ENCODE results near the gene KRTDAP. TPM values are rescaled to one million over a fixed set of nuclear protein-coding genes. Genes with fewer than 3 reads are reported as not detected.
"Not testable (repeated sequence)": the region's sequence is repeated elsewhere in the genome, so short reads cannot be mapped to it uniquely, and the experiment has no call there.

The KRTDAP gene
- total RNA-seq, 1 experiment from 2014 or later: not detected

DNA sequence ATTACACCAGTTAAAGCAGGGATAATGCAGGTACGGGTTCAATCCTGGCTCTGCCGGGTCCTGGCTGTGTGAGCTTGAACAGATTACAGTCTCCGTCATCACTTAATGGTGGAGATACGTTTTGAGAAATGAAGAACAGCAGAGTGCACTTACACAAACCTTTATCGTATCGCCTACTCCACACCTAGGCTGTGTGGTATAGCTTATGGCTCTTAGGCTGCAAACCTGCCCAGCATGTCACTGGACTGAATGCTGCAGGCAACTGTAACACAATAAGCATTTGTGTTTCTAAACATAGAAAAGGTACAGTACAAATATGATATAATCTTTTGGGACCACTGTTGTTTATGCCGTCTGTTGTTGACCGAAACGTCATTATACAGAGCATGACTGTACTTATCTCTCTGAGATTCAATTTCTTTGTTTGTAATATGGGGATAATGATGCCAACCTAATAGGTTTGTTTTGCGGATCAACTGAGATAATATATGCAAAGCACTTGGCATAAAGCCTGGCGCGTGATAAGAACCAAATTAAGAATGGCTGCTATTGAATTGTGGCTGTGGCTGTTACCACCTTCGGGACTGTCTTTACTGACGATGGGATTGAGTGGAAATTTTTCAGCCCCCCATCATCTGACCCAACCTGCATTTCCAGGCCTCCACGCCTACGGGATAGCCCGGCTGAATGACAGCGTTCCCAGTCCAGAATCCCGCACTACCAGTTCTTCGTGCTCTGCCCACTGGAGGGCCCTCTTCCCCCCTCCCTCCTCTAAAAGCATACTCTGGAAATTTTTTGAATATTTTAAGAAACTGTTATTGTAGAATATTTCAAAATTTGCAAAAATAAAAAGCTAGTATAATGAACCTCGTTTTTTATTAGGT, 11.2 kb downstream of the KRTDAP start:
- TF ChIP-seq, protein P1, sequence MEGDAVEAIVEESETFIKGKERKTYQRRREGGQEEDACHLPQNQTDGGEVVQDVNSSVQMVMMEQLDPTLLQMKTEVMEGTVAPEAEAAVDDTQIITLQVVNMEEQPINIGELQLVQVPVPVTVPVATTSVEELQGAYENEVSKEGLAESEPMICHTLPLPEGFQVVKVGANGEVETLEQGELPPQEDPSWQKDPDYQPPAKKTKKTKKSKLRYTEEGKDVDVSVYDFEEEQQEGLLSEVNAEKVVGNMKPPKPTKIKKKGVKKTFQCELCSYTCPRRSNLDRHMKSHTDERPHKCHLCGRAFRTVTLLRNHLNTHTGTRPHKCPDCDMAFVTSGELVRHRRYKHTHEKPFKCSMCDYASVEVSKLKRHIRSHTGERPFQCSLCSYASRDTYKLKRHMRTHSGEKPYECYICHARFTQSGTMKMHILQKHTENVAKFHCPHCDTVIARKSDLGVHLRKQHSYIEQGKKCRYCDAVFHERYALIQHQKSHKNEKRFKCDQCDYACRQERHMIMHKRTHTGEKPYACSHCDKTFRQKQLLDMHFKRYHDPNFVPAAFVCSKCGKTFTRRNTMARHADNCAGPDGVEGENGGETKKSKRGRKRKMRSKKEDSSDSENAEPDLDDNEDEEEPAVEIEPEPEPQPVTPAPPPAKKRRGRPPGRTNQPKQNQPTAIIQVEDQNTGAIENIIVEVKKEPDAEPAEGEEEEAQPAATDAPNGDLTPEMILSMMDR (IDR thresholded peaks at IDR 0.05; ENCODE audit: insufficient read depth in 1 of 2, low read depth in 1 of 2, low read length in 1 of 2, severe bottlenecking in 1 of 2, unreplicated experiment in 1 of 2): peak in 1 of 2 experiments; percentile 21
- CTCF ChIA-PET: interaction anchor here (0.6 to 1.5 kb wide), 3 partner anchors 11 to 168 kb away, joined by 3 to 4 read pairs (median 3); no protein-coding TSS in a partner anchor

DNA sequence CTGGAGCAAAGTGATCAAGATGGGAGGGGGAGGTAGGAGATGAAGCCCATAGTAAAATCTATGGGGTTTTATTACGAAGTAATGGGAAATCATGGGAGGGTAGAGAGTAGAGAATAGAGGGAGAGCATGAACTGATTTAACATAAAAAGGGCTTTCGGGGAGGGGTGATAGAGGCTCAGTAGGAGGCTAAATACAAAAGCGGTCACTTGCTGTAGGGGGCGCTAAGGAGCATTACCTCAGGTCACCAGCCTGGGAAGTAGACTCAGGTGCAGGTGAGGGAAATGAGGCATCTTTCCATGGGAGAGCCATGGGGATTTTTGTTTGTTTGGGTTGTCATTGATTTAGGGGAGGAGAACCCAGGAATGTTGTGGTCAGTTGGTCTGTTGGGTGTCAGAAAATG, 14.1 kb downstream of the KRTDAP start:
- Histone ChIP-seq H3K4me3 (ENCODE audit: low read depth, low read length) (no peak overlapping the region), H3K9me3 (no peaks in the 10 kb centered on the region), H3K4me1 (no peaks in the 10 kb centered on the region; the same call in 1 of the 2 replicates), H3K27me3 (replicated peaks; ENCODE audit: control insufficient read depth, insufficient read depth, low read length) (no peaks in the 10 kb centered on the region), H3K36me3 (ENCODE audit: control insufficient read depth, insufficient read depth, low read length) (no peaks in the 10 kb centered on the region)
- DNase-seq: no peak
- POLR2A ChIA-PET: no interaction called here
- Mint-ChIP-seq H3K4me1 (ENCODE audit: low read depth, unreplicated experiment) (peaks cover 6% of the 10 kb centered on the region), H3K36me3 (ENCODE audit: insufficient read depth, unreplicated experiment) (no peaks in the 10 kb centered on the region), H3K27ac (ENCODE audit: unreplicated experiment) (no peak overlapping the region), H3K27me3 (ENCODE audit: insufficient read depth, unreplicated experiment) (no peaks in the 10 kb centered on the region), H3K4me3 (ENCODE audit: unreplicated experiment) (no peak overlapping the region), H3K9me3 (ENCODE audit: unreplicated experiment) (no peaks in the 10 kb centered on the region)
- TF ChIP-seq, protein P1 (IDR thresholded peaks at IDR 0.05; ENCODE audit: insufficient read depth in 1 of 2, low read depth in 1 of 2, low read length in 1 of 2, severe bottlenecking in 1 of 2, unreplicated experiment in 1 of 2): peak in 1 of 2 experiments; percentile 26
- CTCF ChIA-PET: no interaction called here
- intact Hi-C loops (cut with micrococcal nuclease; ENCODE audit: unreplicated experiment): no loop called here
- no TSS peak for BruUV-seq (replicated peaks)

More for the DNA sequence above, 11.2 kb downstream of the KRTDAP start:
- Histone ChIP-seq H3K9me3 (no peaks in the 10 kb centered on the region), H3K4me1 (no peaks in the 10 kb centered on the region), H3K27me3 (replicated peaks; ENCODE audit: control insufficient read depth, insufficient read depth, low read length) (no peaks in the 10 kb centered on the region), H3K36me3 (ENCODE audit: control insufficient read depth, insufficient read depth, low read length) (no peaks in the 10 kb centered on the region), H3K4me3 (ENCODE audit: low read depth, low read length) (no peak overlapping the region)
- peak in 1 of 2 experiments; percentile 38 for DNase-seq
- POLR2A ChIA-PET: no interaction called here
- Mint-ChIP-seq H3K4me1 (ENCODE audit: low read depth, unreplicated experiment) (peaks cover 6% of the 10 kb centered on the region), H3K27me3 (ENCODE audit: insufficient read depth, unreplicated experiment) (no peaks in the 10 kb centered on the region), H3K4me3 (ENCODE audit: unreplicated experiment) (no peak overlapping the region), H3K27ac (ENCODE audit: unreplicated experiment) (no peak overlapping the region), H3K9me3 (ENCODE audit: unreplicated experiment) (no peaks in the 10 kb centered on the region), H3K36me3 (ENCODE audit: insufficient read depth, unreplicated experiment) (no peaks in the 10 kb centered on the region)
- intact Hi-C loops (cut with micrococcal nuclease; ENCODE audit: unreplicated experiment): no loop called here
- BruUV-seq (replicated peaks): no TSS peak

DNA sequence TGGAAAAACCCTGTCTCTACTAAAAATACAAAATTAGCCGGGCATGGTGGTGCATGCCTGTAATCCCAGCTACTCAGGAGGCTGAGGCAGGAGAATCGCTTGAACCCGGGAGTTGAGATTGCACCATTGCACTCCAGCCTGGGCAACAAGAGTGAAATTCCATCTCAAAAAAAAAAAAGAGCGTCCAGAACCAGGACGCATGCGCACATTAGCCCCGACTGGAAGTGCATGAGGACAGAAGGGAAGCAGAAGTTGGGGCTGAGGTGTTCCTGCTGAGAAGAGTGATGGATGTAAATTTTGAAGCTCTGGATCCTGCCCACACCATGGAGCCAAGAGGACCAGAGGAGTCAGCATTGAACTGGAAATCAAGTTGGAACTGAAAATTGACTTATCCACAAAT, 15.7 kb downstream of the KRTDAP start:
- BruUV-seq (replicated peaks); H3K9me3 ChIP-seq; H3K4me3 Mint-ChIP-seq (ENCODE audit: unreplicated experiment); POLR2A ChIA-PET; H3K4me3 ChIP-seq (ENCODE audit: low read depth, low read length); H3K36me3 ChIP-seq (ENCODE audit: control insufficient read depth, insufficient read depth, low read length); H3K4me1 Mint-ChIP-seq (ENCODE audit: low read depth, unreplicated experiment); H3K27me3 Mint-ChIP-seq (ENCODE audit: insufficient read depth, unreplicated experiment); H3K36me3 Mint-ChIP-seq (ENCODE audit: insufficient read depth, unreplicated experiment); H3K27me3 ChIP-seq (replicated peaks; ENCODE audit: control insufficient read depth, insufficient read depth, low read length); H3K4me1 ChIP-seq; DNase-seq; H3K27ac Mint-ChIP-seq (ENCODE audit: unreplicated experiment); H3K9me3 Mint-ChIP-seq (ENCODE audit: unreplicated experiment); CTCF ChIA-PET; intact Hi-C loops (cut with micrococcal nuclease; ENCODE audit: unreplicated experiment): not testable (repeated sequence)
